IPS-NIHi7 (cell line): ENCODE results near the gene ZNF48.
A peak's percentile ranks its signal among the peaks of the same experiment; 100 is the strongest.

ENCODE experiments used
- DNase-seq: peaks from one replicate; pipeline ENCODE4 v3.0.0; 2012; ENCODE audit warnings: mixed read lengths; ENCODE audit errors: extremely low spot score

The ZNF48 gene

GRCh38 chr16:30407102-30407803 is 12.0 kb downstream of the ZNF48 start, which contains the start of gene ZNF771:
Gene ZNF771, plus strand, starts transcription at chr16:30407606. Its CDS starts 448 bp downstream, at chr16:30408054.
- peak; percentile 85 for DNase-seq

- peak; percentile 29 for DNase-seq
Measured at GRCh38 chr16:30407804-30408534, 12.7 kb downstream of the ZNF48 start.

GRCh38 chr16:30409125-30410060 is 14.2 kb downstream of the ZNF48 start:
- peak; percentile 83 for DNase-seq

GRCh38 chr16:30413112-30413806 is 18.0 kb downstream of the ZNF48 start:
- no peak for DNase-seq

GRCh38 chr16:30414159-30414558 is 18.9 kb downstream of the ZNF48 start:
- DNase-seq = no peak

GRCh38 chr16:30416047-30416603 is 20.9 kb downstream of the ZNF48 start:
- DNase-seq = no peak

- peak; percentile 12 for DNase-seq
Measured at GRCh38 chr16:30416624-30417528, 21.7 kb downstream of the ZNF48 start.

GRCh38 chr16:30417529-30418349 is 22.5 kb downstream of the ZNF48 start:
- DNase-seq = peak; percentile 84

- no peak for DNase-seq
Measured at GRCh38 chr16:30418350-30419181, 23.3 kb downstream of the ZNF48 start.

GRCh38 chr16:30421010-30421409 is 25.8 kb downstream of the ZNF48 start:
- no peak for DNase-seq

- DNase-seq = no peak
Measured at GRCh38 chr16:30428055-30428454, 32.8 kb downstream of the ZNF48 start.

GRCh38 chr16:30429418-30429677 is 34.1 kb downstream of the ZNF48 start:
- DNase-seq = peak; percentile 48

GRCh38 chr16:30429678-30430427 is 34.6 kb downstream of the ZNF48 start, which contains the start of gene DCTPP1:
Gene DCTPP1, minus strand, starts transcription at chr16:30430030. Its CDS starts 50 bp downstream, at chr16:30429980.
- peak; percentile 96 for DNase-seq

GRCh38 chr16:30430428-30430970 is 35.3 kb downstream of the ZNF48 start:
- DNase-seq = peak; percentile 52

- DNase-seq = no peak
Measured at GRCh38 chr16:30434852-30435251, 39.6 kb downstream of the ZNF48 start.

- DNase-seq = no peak
Measured at GRCh38 chr16:30437511-30438046, 42.4 kb downstream of the ZNF48 start.

GRCh38 chr16:30438835-30439234 is 43.6 kb downstream of the ZNF48 start:
- DNase-seq = no peak
